Measurements from ENCODE around the gene AKNAD1.

The AKNAD1 gene

GRCh38 chr1:108862698-108863477 lies 6.0 kb upstream of the AKNAD1 start:
- DNase-seq = no peak

GRCh38 chr1:108862017-108862610 lies 5.2 kb upstream of the AKNAD1 start:
- DNase-seq = no peak

GRCh38 chr1:108861566-108861965 lies 4.7 kb upstream of the AKNAD1 start:
- no peak for DNase-seq

GRCh38 chr1:108860190-108860907 lies 3.5 kb upstream of the AKNAD1 start:
- DNase-seq = no peak

GRCh38 chr1:108858230-108858950 lies 1.5 kb upstream of the AKNAD1 start:
- DNase-seq = no peak

GRCh38 chr1:108854221-108855019 lies 2.5 kb downstream of the AKNAD1 start:
- DNase-seq = no peak

GRCh38 chr1:108852221-108852975 lies 4.5 kb downstream of the AKNAD1 start:
- DNase-seq = no peak

- DNase-seq = no peak
Observed at GRCh38 chr1:108851567-108851966, 5.3 kb downstream of the AKNAD1 start.

GRCh38 chr1:108850929-108851328 lies 6.0 kb downstream of the AKNAD1 start:
- no peak for DNase-seq

- DNase-seq = no peak
Observed at GRCh38 chr1:108848806-108849205, 8.1 kb downstream of the AKNAD1 start.

- DNase-seq = no peak
Observed at GRCh38 chr1:108847494-108847893, 9.4 kb downstream of the AKNAD1 start.

- DNase-seq = no peak
Observed at GRCh38 chr1:108845991-108846390, 10.9 kb downstream of the AKNAD1 start.

- no peak for DNase-seq
Observed at GRCh38 chr1:108845446-108845845, 11.4 kb downstream of the AKNAD1 start.

GRCh38 chr1:108843390-108844137 lies 13.3 kb downstream of the AKNAD1 start:
- DNase-seq = no peak

- no peak for DNase-seq
Observed at GRCh38 chr1:108842525-108843181, 14.2 kb downstream of the AKNAD1 start.

- DNase-seq = no peak
Observed at GRCh38 chr1:108841703-108842102, 15.2 kb downstream of the AKNAD1 start.

GRCh38 chr1:108832929-108833328 lies 24.0 kb downstream of the AKNAD1 start:
- no peak for DNase-seq

GRCh38 chr1:108831225-108831624 lies 25.7 kb downstream of the AKNAD1 start:
- no peak for DNase-seq

GRCh38 chr1:108830119-108831008 lies 26.5 kb downstream of the AKNAD1 start:
- peak; percentile 77 for DNase-seq

Measured in T1000 (cell line).